NCI-H82 treated with DMSO at 0.1 percent for 48 hours (cell line): Measurements from ENCODE around the gene AIG1.
A peak's percentile ranks its signal among the peaks of the same experiment; 100 is the strongest.
"Not testable (repeated sequence)": the region's sequence is repeated elsewhere in the genome, so short reads cannot be mapped to it uniquely, and the experiment has no call there.

ENCODE experiments used
- DNase-seq: peaks from one replicate; lab custom pipeline; 2025; ENCODE audit not compliant: unreplicated experiment; lab: John Stamatoyannopoulos, UW

AIG1 gene

DNA sequence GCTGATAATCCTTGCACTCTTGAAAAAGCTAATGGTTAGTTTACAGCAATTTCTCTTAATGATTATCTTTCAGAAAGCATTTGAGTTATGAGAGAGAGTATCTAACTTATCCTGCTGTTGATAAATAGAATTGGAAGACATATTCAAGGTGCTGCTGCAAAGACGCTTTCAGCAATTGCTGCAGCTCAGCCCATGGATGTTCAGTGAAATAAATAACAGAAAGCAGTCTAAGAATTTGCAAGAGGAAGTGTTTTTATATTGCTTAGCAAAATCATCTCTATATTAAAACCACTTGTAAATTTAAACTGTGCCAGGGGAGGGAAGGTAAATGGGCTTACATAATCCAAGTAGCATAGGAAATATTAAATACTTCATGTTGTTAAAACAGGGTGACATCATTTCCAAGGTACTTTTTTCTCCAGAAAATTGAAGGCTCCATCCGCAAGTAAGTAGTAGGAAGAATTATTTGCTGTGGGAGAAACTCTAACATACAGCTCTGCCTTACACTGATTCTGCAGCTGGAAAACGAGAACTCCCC lies 201.3 kb downstream of the AIG1 start:
- no peak for DNase-seq

DNA sequence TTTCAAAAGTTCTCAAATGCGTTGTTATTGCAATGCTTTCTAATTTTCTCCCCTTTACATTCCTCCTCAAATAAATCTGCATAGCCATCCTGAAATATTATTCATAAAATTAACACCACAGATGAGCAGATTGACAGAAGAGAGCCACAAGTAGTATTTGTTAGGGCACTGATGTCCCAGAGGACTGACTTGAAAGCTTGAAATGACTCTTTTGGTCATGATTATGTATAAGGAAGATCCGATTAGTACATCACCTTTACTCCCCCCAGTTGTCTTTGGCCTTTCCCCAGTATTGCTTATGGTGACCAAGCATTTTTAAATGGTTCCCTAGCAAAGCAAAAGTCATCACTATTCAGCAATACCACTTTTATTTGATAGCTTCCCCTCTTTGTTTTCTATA lies 202.2 kb downstream of the AIG1 start:
- no peak for DNase-seq

DNA sequence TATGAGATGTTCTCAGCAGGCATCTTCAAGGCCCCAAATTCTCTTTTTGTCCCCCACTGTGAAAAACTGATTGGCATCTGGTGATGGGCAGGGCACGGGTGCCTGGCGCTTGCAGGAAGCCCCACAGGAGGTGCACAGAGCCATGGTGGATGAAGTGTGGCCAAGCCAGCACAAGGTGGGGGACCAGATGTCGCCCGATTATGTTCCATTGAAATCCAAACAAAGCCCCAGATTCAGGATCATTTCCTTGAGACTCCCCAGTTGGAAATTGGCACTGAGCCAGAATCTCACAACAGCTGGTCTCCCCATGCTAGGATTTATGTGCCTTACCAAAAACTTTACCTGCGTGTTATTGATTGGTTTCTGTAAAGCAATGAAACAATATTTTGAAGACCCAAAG lies 203.7 kb downstream of the AIG1 start:
- peak; percentile 6 for DNase-seq

DNA sequence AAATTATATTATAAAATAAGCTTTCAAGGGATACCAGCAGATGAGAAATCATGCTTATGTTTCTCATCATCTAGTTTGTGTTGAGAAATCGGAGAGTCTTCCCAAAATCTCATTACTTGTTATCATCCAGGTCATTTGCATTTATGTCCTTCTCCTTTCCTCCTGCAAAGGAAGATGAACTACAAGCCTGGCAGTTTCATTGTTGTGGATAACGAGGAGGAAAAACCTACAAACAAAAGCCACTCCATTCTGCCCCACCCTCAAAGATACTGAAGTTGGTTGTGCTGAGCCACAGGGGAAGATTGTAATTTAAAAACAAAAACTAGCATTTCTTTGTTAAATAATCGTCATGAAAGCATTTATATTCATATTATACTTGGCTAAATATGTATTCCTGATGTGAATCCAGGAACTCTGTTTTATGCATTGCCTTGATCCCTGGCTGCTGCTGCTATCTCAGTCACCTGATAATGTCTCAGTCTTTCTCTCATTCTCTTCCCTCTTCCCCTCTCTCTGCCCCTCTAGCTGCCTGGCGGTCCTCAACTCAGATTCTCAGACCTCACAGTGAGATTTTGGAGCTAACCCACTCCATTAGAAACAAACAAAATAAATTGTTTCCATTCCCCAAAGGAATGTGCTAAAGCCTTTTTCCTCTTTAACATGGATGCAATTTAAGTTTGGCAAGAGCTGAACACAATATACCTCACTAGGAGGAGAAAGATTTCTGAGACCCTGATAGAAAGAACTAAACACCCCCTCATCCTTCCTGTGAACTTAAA lies 204.5 kb downstream of the AIG1 start:
- DNase-seq, result no peak

DNA sequence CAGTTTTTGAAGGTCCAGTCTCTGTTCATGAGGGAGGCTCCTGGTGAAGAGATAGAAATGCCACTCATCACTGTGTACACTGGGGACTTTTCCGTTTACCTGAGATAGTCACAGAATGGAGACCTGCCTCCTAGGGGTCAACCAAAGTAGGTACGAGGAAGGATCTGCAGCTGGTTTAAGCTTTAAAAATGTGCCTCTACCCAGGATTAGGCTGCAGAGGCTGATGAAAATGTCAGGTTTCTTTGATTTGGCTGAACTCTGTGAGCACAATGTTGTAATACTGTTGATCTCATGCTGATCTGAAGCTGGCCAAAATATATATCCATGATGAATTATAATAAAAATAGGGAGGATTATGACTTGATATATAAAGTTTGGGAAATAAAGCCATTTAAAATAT lies 207.1 kb downstream of the AIG1 start:
- no peak for DNase-seq

DNA sequence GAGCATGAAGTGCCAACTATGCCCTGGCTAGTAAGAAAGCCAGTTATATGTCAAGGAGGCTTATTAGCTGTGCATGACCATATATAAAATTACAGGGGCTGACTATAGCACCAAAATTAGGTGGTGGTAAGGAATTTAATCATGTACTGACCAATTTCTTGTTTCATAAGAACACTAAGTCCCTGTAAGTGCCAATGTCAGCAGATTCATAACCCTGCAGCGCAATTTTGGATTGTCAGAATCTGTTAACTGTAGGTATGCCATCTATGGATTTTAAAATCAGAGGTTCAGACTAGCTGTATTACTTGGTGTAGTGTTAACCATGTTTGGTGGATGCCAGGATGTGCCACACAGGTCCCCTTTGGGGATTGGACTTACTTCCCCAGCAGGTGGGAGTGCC lies 207.8 kb downstream of the AIG1 start:
- no peak for DNase-seq

DNA sequence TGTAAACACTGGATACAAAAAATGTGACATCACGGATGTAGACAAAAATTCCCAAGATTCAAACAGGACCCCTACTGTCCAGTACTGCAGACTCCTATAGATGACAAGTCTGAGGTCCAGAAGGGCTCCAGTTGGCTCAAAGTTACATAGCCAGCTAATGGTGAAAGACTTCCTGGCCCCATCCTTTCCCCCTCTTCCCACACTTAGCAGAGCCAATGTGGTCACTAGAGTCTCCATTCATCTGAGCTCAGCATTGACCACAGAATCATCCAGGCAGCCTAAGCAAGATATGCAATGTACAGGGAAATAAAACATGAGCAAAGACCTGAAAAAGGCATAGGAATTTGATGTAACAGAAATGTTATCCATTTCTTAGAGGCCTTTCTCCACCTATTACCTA lies 209.3 kb downstream of the AIG1 start:
- DNase-seq, result no peak

DNA sequence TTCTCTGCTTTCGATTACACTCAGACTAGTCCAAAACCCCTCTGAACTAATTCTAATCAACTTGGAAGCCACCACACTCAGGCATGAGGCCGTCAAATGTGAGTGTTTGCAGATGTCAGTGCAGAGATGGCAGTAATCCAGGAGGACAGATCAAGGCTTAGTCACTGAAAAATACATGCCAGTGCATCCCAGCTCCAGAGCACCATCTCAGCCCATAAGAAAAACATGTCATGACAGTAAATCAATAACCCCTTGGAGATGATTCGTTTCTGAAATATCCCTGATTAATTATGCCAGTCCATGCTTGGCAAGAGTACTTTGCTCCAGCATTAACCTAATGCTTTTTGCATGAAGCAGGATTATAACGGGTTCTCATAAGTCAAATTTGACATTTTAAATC lies 210.3 kb downstream of the AIG1 start:
- no peak for DNase-seq

DNA sequence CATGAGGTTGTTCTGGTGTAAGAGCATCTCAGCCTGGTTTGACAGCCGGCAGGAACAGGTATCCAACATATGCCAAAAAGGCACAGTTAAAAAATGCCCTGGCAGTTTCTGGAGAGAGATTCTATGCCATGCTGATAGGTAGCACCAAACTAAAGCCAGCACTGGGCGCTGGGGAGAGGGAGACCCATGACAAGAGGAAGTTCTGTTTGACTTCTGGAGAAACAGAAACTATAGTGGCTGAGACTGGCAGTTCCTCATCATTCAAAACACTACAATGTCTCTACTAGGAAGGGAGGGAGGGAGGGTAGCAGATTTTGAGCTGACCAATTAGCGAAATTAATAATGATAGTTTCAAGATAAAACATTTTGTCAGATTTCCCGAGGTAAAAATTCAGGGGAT lies 215.7 kb downstream of the AIG1 start:
- no peak for DNase-seq

DNA sequence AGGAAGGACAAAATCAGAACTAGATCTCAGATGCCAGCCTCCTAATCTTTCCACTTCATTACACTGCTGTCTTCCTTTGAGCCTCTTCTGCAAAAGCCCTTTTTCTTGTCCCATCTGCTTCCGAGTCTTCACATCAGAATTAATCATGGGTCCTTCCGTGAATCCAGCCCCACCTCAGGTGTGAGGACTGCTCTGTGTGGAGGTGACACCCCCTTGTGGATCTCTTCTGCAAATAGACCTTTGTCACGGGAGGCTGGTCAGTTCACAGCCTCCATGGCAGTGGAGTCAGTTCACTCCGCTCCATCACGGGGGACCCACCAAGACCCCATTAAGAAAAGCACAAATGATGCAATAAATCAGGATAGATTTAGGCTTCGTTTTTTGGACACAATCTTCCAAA lies 218.7 kb downstream of the AIG1 start:
- DNase-seq, result peak; percentile 6

DNA sequence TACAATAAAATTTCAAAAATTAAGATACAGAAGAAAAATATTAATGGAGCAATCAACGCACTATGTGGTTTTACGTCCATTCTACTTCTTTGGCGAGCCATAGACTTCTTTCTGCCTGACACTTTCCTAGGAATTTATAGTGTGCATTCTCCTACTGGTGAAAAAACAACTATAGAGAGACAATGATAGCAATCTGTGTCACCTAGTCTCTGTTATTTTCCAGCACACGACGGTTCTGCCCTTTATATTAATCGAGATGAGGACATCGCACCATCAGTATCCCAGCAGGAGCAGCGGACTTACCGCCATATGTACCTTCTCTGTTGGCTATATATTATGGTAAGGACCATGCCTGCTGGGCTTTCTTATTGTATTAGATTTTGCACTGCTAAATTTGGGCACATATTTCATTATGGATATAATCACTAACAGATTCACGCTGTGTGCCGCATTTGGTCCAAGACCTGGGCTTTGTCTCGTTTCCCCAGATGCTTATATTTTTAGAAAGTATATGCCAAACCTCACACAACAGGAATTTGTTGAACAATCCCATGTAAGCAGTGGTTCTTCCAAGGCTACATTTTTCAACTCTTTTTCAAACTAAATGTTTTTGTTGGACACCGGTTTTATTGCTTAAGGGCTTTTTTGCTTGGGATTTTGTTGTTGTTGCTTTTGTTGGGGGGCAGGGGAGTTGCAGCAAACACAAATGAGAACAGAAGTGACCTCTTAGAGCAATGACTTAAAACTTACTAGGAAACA lies 223.4 kb downstream of the AIG1 start:
- no peak for DNase-seq

DNA sequence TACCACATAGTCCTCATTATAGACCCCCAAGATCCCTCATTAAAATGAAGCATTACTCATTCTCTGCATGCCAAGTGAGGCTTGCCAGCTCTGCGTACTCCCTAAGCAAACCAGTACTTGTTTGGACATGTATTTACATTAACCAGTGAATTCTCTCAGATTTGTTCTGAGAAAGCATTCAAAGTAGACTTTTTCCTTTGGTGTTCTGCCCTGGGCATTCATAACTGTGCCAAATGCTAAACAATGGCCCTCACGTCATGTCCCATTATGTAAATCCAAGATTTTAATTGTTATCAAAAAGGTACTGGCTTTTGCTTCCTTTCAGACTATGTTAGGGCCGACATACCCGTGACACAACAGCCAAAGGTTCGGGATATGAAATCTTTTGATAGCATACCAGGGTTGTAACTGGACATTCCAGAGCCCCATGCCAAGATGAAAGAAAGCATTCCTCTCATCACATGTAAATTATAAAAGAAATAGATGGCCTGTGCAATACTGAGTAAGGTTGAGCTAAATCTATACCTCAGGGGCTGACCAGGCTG lies 225.6 kb downstream of the AIG1 start:
- DNase-seq, result no peak

DNA sequence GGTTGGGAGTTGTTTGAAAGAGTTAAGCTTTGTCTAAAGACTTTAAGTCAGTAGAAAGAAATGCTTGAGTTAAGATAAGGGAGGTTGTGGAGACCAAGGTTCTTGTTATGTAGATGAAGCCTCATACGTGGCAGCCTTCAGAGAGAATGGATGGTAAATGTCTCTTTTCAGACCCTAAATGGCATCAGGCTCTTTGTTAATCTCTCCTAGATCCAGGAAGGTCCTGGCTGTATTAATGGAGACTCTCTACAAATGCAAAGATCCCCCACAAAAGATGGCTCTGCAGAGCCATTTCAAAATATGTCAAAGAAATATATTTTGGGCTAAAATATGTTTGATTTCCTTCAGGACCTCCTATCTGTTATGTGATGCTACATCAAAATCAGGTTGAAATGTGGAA lies 228.2 kb downstream of the AIG1 start:
- no peak for DNase-seq

DNA sequence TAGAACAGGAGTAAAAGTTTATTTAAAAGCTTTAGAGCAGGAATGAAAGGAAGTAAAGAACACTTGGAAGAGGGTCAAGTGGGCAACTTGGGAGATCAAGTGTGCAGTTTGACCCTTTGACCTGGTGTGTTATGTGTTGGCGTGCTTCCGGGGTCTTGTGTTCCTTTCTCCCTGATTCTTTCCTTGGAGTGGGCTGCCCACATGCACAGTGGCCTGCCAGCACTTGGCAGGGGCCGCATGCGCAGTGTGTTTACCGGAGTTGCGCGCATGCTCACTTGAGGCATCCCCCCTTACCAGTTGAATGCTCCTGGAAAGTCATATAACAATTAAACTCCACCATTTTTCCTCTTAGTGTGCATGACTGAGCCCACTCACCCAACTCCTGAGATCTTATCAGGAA lies 229.5 kb downstream of the AIG1 start:
- no peak for DNase-seq

DNA sequence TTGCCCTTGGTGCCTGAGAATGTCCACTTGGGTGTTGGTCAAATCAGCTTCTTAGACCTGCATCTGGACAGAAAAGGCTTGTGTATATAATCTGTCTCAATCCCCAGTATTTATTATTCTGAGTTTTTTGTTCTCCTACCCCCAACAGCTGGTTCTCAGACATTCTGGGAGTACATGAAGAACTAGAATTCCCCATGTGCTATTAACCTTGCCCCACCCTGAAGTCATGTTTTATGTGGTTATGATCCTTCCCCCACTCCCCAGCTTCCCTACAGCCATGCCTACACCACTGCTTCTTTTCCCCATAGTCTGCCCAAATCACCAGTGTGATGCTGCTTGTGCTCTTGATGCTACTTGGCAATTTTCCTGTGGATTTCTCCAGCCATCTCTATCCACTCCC lies 232.8 kb downstream of the AIG1 start:
- DNase-seq, result no peak

DNA sequence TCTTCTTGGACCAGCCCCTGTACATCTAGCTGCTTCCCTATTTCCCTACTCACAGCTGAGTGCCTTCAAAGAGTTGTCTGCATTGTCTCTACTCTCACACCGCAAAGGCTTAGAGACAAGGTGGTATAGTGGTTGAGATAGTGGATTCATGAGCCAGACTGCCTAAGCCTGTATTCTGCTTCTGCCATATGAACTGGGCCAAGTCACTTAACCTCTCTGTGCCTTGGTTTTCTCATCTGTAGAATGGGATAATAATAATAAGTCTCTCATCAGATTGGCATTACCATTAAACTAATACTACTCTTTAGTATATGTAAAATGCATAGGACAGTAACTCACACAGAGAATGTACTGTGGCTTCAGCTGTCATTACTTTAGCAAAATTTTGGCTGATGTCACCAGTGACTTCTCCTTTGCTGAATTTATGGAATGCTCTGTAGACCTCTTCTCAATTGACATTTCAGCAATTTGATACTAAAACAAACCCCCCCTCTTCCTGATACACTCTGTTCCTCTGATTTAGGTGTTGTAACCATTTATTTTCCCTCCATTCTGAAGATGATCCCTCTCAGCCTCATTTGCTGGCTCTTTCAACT lies 233.7 kb downstream of the AIG1 start:
- no peak for DNase-seq

DNA sequence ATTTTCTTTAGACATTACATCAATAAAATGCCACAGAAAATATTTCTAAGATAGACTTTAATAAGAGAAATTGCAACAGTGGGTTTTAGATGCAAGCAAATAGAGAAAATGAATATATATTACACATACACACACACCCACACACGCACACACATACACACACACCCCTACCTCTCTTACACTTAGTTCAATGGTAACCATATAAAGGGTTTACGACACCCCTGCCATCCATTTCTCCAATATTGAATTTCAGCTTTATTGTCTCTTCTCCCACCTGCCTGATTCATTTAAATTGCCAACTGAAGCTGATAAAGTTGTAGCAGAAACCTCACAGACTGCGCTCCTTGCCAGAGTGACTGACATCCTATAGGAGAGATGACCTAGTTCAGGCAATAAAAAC lies 235.2 kb downstream of the AIG1 start:
- no peak for DNase-seq

DNA sequence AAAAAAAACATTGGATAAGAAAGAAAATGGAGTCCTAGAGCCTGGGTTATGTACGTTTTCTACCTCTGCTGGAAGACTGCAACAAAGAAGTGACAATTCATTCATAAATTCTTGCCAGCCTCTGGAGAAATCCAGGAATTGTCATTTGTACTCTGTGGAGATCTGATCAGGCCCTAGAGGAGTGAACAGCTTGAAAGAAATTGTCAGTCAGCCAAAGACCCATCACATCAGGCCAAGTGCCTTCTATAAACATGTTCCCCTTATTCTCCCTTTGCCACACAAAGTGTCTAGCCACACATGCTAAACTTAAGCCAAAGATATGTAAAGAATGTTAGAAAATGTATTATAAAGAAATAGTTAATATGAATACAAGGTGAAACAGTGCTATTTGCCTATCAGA lies 237.4 kb downstream of the AIG1 start:
- DNase-seq, result no peak

DNA sequence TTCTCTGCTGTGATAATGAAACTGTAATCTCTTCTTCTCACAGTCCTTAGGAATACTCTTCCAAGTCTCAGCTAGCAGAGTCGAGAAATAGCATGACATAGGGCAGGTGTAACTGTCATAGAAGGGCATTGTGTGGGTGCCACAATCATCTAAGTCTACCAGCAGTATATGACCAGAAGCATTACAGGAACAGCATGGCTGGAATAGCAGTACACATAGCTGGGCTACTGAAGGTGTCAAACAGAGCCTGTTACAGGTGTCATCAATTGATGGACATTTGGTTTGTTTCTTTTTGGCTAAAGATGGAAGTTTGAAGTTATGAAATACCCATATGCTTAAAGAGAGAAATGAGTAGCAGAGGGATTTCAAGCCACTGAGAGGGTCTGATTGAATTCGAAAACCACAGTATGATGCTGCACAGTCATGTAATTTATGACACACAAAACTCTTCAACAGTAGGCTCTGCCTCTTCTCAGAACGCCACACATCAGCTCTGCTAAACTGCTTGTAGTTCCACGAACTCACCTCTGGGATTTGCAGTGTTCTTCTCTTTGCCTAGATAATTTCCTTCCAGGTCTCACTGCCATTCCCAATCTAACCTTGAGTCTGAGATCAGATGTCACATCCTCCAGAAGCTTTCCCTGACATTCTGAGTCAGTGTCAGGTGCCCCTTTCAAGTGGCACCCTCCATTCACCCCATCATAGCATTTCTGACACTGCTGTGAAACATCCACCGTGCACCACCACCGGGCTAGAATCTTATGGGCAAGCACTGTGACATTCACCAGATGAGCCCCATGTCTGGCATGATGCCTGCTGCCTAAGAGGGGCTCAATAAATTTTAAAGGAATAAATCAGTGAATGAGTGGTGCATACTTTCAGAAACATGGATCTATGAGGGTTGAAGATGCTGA lies 238.8 kb downstream of the AIG1 start:
- DNase-seq, result no peak

DNA sequence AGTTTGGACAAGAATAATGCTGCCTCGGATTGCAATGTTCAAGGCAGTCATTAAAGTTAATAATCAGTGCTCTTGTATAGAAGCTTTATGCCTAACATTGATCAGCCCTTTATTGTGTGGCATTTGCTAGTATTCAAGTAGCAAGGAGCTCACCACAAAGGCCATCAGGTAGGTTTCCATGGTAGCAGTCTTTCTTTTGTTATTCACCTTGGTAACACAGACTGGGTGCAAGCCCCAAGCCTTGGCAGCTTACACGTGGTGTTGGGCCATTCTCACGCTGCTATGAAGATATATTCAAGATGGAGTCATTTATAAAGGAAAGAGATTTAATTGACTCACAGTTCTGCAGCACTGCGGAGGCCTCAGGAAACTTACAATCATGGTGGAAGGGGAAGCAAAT lies 240.5 kb downstream of the AIG1 start:
- no peak for DNase-seq

DNA sequence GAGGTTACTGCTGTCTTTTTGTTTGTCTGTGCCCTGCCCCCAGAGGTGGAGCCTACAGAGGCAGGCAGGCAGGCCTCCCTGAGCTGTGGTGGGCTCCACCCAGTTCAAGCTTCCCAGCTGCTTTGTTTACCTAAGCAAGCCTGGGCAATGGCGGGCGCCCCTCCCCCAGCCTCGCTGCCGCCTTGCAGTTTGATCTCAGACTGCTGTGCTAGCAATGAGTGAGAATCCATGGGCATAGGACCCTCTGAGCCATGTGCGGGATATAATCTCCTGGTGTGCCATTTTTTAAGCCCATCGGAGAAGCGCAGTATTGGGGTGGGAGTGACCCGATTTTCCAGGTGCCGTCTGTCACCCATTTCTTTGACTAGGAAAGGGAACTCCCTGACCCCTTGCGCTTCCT lies 247.1 kb downstream of the AIG1 start:
- DNase-seq, result not testable (repeated sequence)
